Heart left ventricle (tissue), 16 donors: Measurements from ENCODE around the gene DNAJC7. TPM values are rescaled to one million over a fixed set of nuclear protein-coding genes. Genes with fewer than 3 reads are reported as not detected.
A peak's percentile ranks its signal among the peaks of the same experiment; 100 is the strongest.

ENCODE experiments used
- ATAC-seq, 4 donors: fragments of 200-7000 bp; cut with Tn5 transposase; one replicate each; pipeline ENCODE4 v1.9.1; 2020 to 2022; ENCODE audit warnings: moderate library complexity in 4 of 4, mild to moderate bottlenecking in 3 of 4, moderate number of reproducible peaks in 1 of 4
- DNase-seq, 5 donors: peaks; one replicate each; pipeline ENCODE4 v3.0.0-alpha.2; 2020
- H3K27ac ChIP-seq, 12 donors: fragments of 200-600 bp; sonication (generic) in 4 of 12; one replicate each; pipeline versions ENCODE4 v1.5.0 to v1.8.0; 2016 to 2022; ENCODE audit warnings: mild to moderate bottlenecking in 2 of 12
- H3K27me3 ChIP-seq, 9 donors: fragments of 200-600 bp; sonication (generic) in 2 of 9; one replicate each; pipeline versions ENCODE4 v1.5.1 to v1.8.0; 2016 to 2022; ENCODE audit warnings: mild to moderate bottlenecking in 3 of 9
- H3K36me3 ChIP-seq, 9 donors: fragments of 200-600 bp; sonication (generic) in 2 of 9; one replicate each; pipeline versions ENCODE4 v1.5.0 to v1.8.0; 2018 to 2022; ENCODE audit warnings: mild to moderate bottlenecking in 2 of 9
- H3K4me1 ChIP-seq, 12 donors: fragments of 200-600 bp; sonication (generic) in 4 of 12; one replicate each; pipeline versions ENCODE4 v1.5.0 to v1.8.0; 2016 to 2022; ENCODE audit warnings: mild to moderate bottlenecking in 3 of 12
- H3K4me3 ChIP-seq, 12 donors: fragments of 200-600 bp; sonication (generic) in 4 of 12; one replicate each; pipeline versions ENCODE4 v1.5.0 to v1.8.0; 2017 to 2022; ENCODE audit warnings: mild to moderate bottlenecking in 9 of 12, moderate library complexity in 4 of 12
- H3K9me3 ChIP-seq, 12 donors: fragments of 200-600 bp; sonication (generic) in 4 of 12; one replicate each; pipeline versions ENCODE4 v1.5.0 to v1.8.0; 2016 to 2022; ENCODE audit warnings: mild to moderate bottlenecking in 1 of 12
- CTCF ChIP-seq, 12 donors: fragments of 200-600 bp; sonication (generic) in 4 of 12; IDR thresholded peaks; one replicate each; pipeline versions ENCODE4 v1.5.0 to v1.8.0; 2018 to 2022; ENCODE audit warnings: antibody characterized with exemption in 12 of 12, mild to moderate bottlenecking in 5 of 12
- POLR2A ChIP-seq, 2 donors: fragments of 450-650 bp; IDR thresholded peaks; one replicate each; pipeline ENCODE4 v1.6.1; 2017; ENCODE audit warnings: antibody characterized with exemption in 2 of 2, mild to moderate bottlenecking in 2 of 2, moderate library complexity in 2 of 2
- WGBS, 4 donors: extraction: QIAGEN DNeasy Blood & Tissue Kit in 2 of 4; methylation state at CpG; one replicate each; pipeline versions ENCODE4 v1.1.5 to v1.1.7; 2013 to 2018; 5-methylcytosine and 5-hydroxymethylcytosine counted together
- intact Hi-C, 10 donors: fragments of 100-400 bp; cut with DNase I; formaldehyde crosslinking; loops; one replicate each; pipeline versions ENCODE4 v1.11.1 to v1.14.2; 2022
- polyA plus RNA-seq, 2 donors: library from polyadenylated mRNA; stranded (reverse); fragments of 200-250 nt; gene quantifications; one replicate each; pipeline ENCODE4 v1.2.3, GENCODE V29; 2013
- total RNA-seq, 9 donors: library from RNA; depleted of rRNA in 2 of 9; stranded (reverse); fragments of >200 nt in 2 of 9; fragmentation: NEBNext Ultra II Directional in 3 of 9; extraction: Animal tissue kit (Norgen Biotek cat#: 25700) in 3 of 9; gene quantifications; one replicate each; pipeline versions ENCODE4 v1.1.0 to v1.2.4, GENCODE V29; 2016 to 2023
- donor health status: ischemic (EF 13 %, LVEDD 7.1; RV severe dilation, severe dysfunction).
- donor health status: healthy with polysubstance abuse.
- donor health status: DM: no; HTN: yes; CAD: no.
- donor health status: DM: no; HTN: no; CAD: no.
- donor health status: ischemic (EF 25% LVEDD 6.9; RV normal size, moderate dysfunction).
- donor health status: ischemic (EF 25% LVEDD 5.7; RV mildly dilated, moderate dysfunction).
- donor health status: healthy.
- donor health status: DM: yes; HTN: yes; CAD: no.
- donor health status: ischemic (EF 35%, LVEDD 5.7; RV mildly dilated, moderate dysfunction).
- donor health status: nonischemic (EF 11% LVEDD 7.7; RV severe dilation, severe dysfunction).
- donor health status: DM: yes; HTN: yes; CAD: no.
- donor health status: PGD.
- donor health status: ischemic (EF 29% LVEDD 5.4; RV normal size, mild dysfunction).
- donor health status: nonischemic (EF 23%, LVEDD 6.1; RV moderate dilation, normal function).

Gene DNAJC7
- total and polyA plus RNA-seq, 11 donors = 42.5 to 103 (median 74.7) TPM

- ATAC-seq (no peak), DNase-seq (no peak)
- TF ChIP-seq CTCF (IDR thresholded peaks at IDR 0.05) = no peak
- no peak for TF ChIP-seq POLR2A (IDR thresholded peaks at IDR 0.05)
- Histone ChIP-seq H3K27me3 (peaks cover 0 to 10% (median 0%) of the 10 kb centered on the region in 9 donors), H3K4me3 (no peak overlapping the region), H3K9me3 (no peaks in the 10 kb centered on the region), H3K27ac (no peak overlapping the region), H3K36me3 (no peaks in the 10 kb centered on the region), H3K4me1 (no peaks in the 10 kb centered on the region)
- WGBS, 4 donors = 43 to 53% (median 44%) methylated on average over 5 to 6 of the region's 6 CpGs
- intact Hi-C loops = no loop called here
Measured at GRCh38 chr17:42034059-42034458, 16.8 kb upstream of the DNAJC7 start.

- DNase-seq (peak; percentile 42 to 77 (median 59)), ATAC-seq (peak; percentile 50 to 76 (median 66))
- no peak overlapping the region for H3K4me3 ChIP-seq
- peaks cover 0 to 5% (median 0%) of the 10 kb centered on the region in 12 donors for H3K4me1 ChIP-seq
- TF ChIP-seq POLR2A (IDR thresholded peaks at IDR 0.05) (no peak), CTCF (IDR thresholded peaks at IDR 0.05) (no peak)
- WGBS, 4 donors = 60 to 63% (median 61%) methylated on average over 6 of the region's 6 CpGs
- intact Hi-C loops = no loop called here
- H3K27ac ChIP-seq = peak overlapping the region in 1 of 12 donors; percentile 26
- no peaks in the 10 kb centered on the region for H3K36me3 ChIP-seq
- H3K27me3 ChIP-seq = peaks cover 0 to 9% (median 0%) of the 10 kb centered on the region in 9 donors
- no peaks in the 10 kb centered on the region for H3K9me3 ChIP-seq
Measured at GRCh38 chr17:42031584-42031983, 14.3 kb upstream of the DNAJC7 start.

- peaks cover 0 to 9% (median 0%) of the 10 kb centered on the region in 9 donors for H3K27me3 ChIP-seq
- H3K27ac ChIP-seq = no peak overlapping the region
- DNase-seq = no peak
- H3K4me3 ChIP-seq = no peak overlapping the region
- TF ChIP-seq CTCF (IDR thresholded peaks at IDR 0.05) (no peak), POLR2A (IDR thresholded peaks at IDR 0.05) (no peak)
- WGBS, 4 donors = 69 to 80% (median 70%) methylated on average over 6 to 7 of the region's 7 CpGs
- H3K36me3 ChIP-seq = peaks cover 0 to 8% (median 6%) of the 10 kb centered on the region in 9 donors
- no peak for ATAC-seq
- intact Hi-C loops = loop anchor here in 7 of 10 donors (5.0 to 10.0 kb wide), 4 partner anchors 39 to 286 kb away; no protein-coding TSS in a partner anchor
- no peaks in the 10 kb centered on the region for H3K9me3 ChIP-seq
- peaks cover 0 to 24% (median 14%) of the 10 kb centered on the region in 12 donors for H3K4me1 ChIP-seq
Measured at GRCh38 chr17:42028791-42029127, 11.5 kb upstream of the DNAJC7 start.

GRCh38 chr17:42027961-42028790, 10.9 kb upstream of the DNAJC7 start:
- intact Hi-C loops = loop anchor here in 7 of 10 donors (5.0 to 10.0 kb wide), 4 partner anchors 39 to 287 kb away; no protein-coding TSS in a partner anchor
- WGBS, 4 donors = 54 to 65% (median 56%) methylated on average over 16 to 19 of the region's 19 CpGs
- Histone ChIP-seq H3K4me3 (no peak overlapping the region), H3K36me3 (peaks cover 0 to 14% (median 12%) of the 10 kb centered on the region in 9 donors), H3K27me3 (peaks cover 0 to 9% (median 0%) of the 10 kb centered on the region in 9 donors), H3K27ac (no peak overlapping the region), H3K9me3 (no peaks in the 10 kb centered on the region), H3K4me1 (peaks cover 0 to 30% (median 14%) of the 10 kb centered on the region in 12 donors)
- no peak for TF ChIP-seq POLR2A (IDR thresholded peaks at IDR 0.05)
- peak in 2 of 12 donors; percentile 10 to 12 for TF ChIP-seq CTCF (IDR thresholded peaks at IDR 0.05)
- DNase-seq = no peak
- no peak for ATAC-seq
